GM21381 (cell line): ENCODE results near the gene FRMPD4.

Source experiments
- ATAC-seq: cut with Tn5 transposase; IDR thresholded peaks from one replicate; pipeline ENCODE4 v1.9.1; 2021; ENCODE audit warnings: mild to moderate bottlenecking, moderate library complexity; ENCODE audit not compliant: unreplicated experiment

FRMPD4 gene

GRCh38 chrX:12360383-12360782, 222.1 kb downstream of the FRMPD4 start:
- ATAC-seq, result no peak

GRCh38 chrX:12360986-12361598, 222.8 kb downstream of the FRMPD4 start:
- ATAC-seq, result no peak

DNA sequence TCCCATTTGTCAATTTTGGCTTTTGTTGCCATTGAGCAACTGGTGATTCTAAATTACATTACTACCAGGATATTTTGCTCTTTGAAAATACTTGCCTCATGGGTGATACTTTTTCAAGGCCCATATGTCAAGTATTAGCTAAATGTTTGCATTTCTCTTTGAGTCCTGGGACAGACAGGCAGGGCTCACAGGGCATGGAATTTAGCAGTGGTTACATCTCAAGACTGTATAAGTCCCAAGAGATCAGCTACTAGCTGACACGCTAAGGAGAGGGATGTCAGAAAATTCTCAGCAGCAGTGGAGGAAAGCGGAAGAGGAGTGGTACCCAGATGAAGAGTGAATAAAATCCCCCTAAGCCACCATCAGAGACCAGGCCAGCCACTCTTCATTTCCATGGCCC, 224.9 kb downstream of the FRMPD4 start:
- ATAC-seq, result no peak

GRCh38 chrX:12366440-12366839, 228.2 kb downstream of the FRMPD4 start:
- ATAC-seq, result no peak

DNA sequence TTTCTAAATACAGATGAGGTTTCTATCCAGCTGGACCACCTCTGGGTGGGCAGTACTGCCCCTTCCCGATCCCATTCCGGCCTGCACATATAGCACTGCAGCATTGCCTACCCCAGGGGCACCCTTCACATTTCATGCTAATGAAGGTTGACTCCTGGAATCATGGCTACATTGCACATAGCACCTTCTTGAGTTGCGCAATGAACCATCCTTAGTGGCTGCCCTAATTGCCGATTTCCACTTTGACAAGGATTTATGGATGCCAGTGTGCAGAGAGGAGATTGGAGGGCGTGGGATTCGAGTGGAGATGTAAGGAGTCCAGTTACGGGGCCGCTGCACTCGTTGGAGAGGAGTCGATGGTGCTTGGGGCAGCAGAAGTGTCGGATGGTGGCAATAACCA, 229.0 kb downstream of the FRMPD4 start:
- no peak for ATAC-seq

- ATAC-seq, result no peak
Measured at GRCh38 chrX:12370497-12370986, 232.3 kb downstream of the FRMPD4 start.

GRCh38 chrX:12372111-12372510, 233.8 kb downstream of the FRMPD4 start:
- ATAC-seq, result no peak

DNA sequence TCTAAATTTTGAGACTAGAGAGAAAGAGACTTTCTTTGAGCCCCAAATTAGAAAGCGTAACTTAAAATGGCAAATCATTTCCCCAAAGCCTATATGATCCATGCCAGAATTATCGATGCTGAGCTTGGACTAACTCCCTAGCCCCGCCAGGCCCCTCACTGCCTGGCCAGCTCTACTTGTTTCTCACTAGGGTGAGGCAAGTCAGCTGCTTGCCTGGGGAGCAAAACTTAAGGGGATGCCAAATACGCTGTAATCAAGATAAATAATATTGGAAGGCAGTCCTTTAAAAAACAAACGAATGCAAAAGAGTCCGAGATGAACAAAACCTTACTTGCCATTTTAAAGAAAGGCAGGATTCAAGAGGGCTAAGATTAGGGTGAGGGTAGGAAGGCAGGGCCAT, 236.0 kb downstream of the FRMPD4 start:
- ATAC-seq, result no peak

- no peak for ATAC-seq
Measured at GRCh38 chrX:12378253-12378652, 240.0 kb downstream of the FRMPD4 start.

DNA sequence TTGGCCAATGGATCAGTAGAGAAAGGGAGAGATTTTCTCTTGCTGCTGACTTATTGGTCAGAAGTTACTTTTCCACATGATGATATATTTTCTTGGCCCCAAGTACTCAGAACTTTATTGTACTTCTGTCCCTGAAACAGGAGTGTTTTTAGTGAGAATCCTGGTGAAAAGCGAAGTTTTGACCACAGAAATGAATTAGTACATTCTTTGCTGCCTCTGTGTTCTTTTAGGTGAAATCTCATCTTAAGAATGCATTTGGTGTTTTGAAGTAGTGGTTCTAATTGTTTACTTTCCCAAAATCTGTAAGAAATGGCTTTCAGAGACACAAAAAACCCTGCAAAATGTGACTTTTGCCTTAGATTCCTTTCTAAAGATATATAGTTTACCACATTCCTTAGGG, 240.4 kb downstream of the FRMPD4 start:
- no peak for ATAC-seq

DNA sequence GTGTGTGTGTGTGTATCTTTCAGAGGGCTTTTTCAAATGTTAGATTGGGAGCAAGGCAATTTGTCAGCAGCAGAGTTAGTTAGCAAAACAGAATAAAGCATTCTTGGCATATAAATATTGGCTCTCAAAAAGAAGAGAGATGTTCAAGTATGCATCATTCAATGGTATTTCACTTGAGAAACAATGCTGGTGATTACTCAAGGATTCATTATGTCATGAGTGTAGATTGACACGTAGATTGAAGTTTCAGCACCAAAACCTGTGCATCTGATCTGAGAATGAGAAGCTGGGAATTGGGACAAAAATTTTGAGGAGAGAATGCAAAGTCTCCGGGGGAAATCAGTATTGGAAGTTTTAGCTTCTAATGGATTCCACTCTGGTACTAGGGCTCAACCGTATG, 241.4 kb downstream of the FRMPD4 start:
- ATAC-seq, result no peak

GRCh38 chrX:12383196-12383595, 244.9 kb downstream of the FRMPD4 start:
- ATAC-seq, result no peak

- no peak for ATAC-seq
Measured at GRCh38 chrX:12390301-12390700, 252.0 kb downstream of the FRMPD4 start.

DNA sequence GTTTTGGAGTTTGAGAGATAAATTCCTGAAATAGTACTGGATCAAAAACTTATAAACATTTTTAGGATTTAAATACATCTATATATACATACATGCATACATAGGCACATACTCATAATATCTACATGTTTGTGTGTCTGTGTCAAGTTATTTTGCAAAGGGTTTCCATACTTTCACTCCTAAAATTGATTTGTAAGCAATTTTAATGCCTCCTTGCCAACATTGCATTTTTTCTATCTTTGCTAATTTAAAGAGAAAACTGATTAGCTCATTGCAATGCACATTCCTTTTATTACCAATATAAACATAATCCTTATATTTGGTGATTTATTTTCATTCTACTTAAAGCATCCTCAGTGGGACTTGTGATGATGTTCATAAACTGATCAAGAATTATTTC, 258.3 kb downstream of the FRMPD4 start:
- no peak for ATAC-seq

DNA sequence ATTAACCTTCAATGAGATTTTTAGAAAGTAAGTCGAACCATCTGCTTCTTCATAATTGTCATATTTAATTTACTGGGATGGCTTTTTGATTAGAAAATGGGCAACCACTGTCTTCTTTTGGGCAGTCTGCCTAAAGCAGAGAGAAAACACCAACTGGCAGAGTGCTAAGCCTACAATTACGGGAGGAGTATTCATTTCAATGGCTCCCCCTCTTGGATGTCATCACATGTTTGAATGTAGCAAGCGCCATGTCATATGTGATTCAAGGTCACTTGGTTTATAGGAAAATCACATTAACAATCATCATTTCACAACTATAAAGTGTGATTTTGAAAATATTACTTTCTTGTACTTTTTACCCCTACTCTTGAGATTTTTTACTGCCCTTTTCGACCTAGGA, 261.9 kb downstream of the FRMPD4 start:
- ATAC-seq, result no peak

DNA sequence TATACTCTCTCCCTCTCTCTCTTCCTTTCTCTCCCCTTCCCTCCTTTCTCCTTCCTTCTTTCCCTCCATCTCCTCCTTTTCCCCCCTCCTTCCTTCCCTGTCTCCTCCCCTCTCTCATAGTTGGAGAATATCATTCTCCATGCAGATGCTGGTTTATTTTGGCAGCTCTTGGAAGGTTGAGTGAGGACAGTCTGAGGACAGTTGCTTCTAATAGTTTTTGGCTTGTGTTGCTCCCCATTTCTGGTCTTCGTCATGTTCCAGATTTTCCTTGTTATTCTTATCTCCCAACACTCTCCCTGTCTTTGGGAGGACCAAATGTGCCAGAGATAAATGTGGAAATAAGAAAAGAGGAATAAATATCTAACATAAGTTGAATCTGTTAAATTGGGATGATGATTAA, 263.0 kb downstream of the FRMPD4 start:
- no peak for ATAC-seq

- ATAC-seq, result no peak
Measured at GRCh38 chrX:12403474-12404082, 265.3 kb downstream of the FRMPD4 start.

DNA sequence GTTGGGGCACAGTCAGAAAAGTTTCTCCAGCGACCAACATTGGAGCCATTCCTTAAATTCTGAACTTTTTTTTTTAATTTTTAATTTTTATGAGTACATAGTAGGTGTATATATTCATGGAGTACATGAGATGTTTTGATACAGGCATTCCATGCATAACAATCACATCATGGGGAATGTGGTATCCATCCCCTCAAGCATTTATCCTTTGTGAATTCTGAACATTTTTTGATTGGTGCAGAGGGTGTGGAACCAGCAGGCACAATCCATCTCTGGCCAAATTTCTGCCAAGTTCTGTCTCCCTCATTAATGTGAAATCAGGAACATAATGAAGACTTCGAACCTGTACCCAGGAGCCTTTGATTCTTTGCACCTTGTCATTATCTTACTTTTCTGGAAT, 267.0 kb downstream of the FRMPD4 start:
- ATAC-seq, result no peak

GRCh38 chrX:12410523-12410922, 272.2 kb downstream of the FRMPD4 start:
- no peak for ATAC-seq

GRCh38 chrX:12411831-12412230, 273.6 kb downstream of the FRMPD4 start:
- no peak for ATAC-seq

- no peak for ATAC-seq
Measured at GRCh38 chrX:12412561-12412960, 274.3 kb downstream of the FRMPD4 start.

- no peak for ATAC-seq
Measured at GRCh38 chrX:12419591-12419990, 281.3 kb downstream of the FRMPD4 start.

DNA sequence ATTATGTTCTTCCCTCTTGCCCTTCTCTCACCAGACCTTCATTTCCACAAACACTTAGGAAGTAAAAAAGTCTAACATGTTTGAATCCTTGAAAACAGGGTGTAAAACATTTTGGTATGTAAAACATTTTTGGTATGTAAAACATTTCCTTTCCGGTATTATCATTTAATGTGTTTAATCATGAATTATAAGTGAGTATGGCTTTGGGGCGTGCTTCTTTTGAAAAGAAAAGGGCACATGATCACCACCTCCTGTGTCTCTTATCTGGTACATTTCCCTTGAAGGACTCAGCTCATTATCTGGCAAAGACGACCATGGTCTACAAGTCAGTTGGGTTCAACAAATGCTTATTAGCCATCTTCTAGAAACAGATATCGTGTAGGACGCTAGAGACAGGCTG, 283.6 kb downstream of the FRMPD4 start:
- no peak for ATAC-seq
